ENCODE data around the gene CRABP1. TPM values are rescaled to one million over a fixed set of nuclear protein-coding genes. Genes with fewer than 3 reads are reported as not detected.

CRABP1 gene
- polyA plus RNA-seq, 3 donors: not detected

DNA sequence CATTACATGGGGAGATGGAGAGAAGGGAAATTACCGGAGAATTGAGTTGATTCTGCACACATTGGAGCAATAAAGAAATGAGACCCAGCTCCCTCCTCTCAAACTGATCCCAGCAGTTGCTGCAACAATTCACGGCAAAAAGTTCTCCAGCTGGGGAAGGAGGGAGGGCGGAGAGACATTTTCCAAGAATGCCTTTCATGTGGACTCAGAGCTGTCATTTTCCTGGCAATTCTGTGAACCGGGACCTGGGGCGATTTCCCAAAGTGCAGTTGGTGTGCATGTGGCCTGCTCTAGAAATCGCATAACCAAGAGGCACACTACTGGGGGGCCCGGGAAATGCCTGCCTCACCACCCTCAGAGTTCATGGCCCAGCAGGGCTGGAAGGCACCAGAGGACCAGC is 49.2 kb downstream of the CRABP1 start:
- Mint-ChIP-seq H3K36me3 (no peaks in the 10 kb centered on the region), H3K4me3 (no peak overlapping the region), H3K27ac (no peak overlapping the region), H3K27me3 (ENCODE audit: low read depth in 3 of 3) (peaks cover 0 to 9% (median 5%) of the 10 kb centered on the region in 3 donors), H3K9me3 (peaks cover 0 to 5% (median 2%) of the 10 kb centered on the region in 7 donors), H3K4me1 (peaks cover 5% of the 10 kb centered on the region)
- Histone ChIP-seq H3K36me3 (replicated peaks in 1 of 2; ENCODE audit: control insufficient read depth in 1 of 2, insufficient read depth in 2 of 2, low read length in 2 of 2) (no peaks in the 10 kb centered on the region), H3K4me1 (ENCODE audit: control insufficient read depth in 1 of 2, insufficient read depth in 2 of 2, low read length in 2 of 2) (no peaks in the 10 kb centered on the region), H3K27ac (ENCODE audit: low read depth in 1 of 2, low read length in 2 of 2) (no peak overlapping the region), H4K20me1 (ENCODE audit: insufficient read depth, low read length) (no peaks in the 10 kb centered on the region), H3K79me2 (ENCODE audit: insufficient read depth, low read length) (no peaks in the 10 kb centered on the region), H3K9me3 (replicated peaks in 1 of 2; ENCODE audit: control insufficient read depth in 1 of 2, insufficient read depth in 1 of 2, low read length in 2 of 2) (no peaks in the 10 kb centered on the region), H3K9ac (ENCODE audit: insufficient read depth, low read length, poor library complexity, severe bottlenecking) (no peak overlapping the region), H3K4me3 (replicated peaks in 1 of 3; ENCODE audit: low read depth in 2 of 3, low read length in 3 of 3) (no peak overlapping the region), H2AFZ (ENCODE audit: insufficient read depth, low read depth, low read length, poor library complexity, severe bottlenecking) (no peak overlapping the region), H3K27me3 (ENCODE audit: control insufficient read depth in 2 of 2, insufficient read depth in 2 of 2, low read length in 2 of 2) (no peaks in the 10 kb centered on the region), H3K4me2 (replicated peaks; ENCODE audit: extremely low read depth, low read length, poor library complexity, severe bottlenecking) (no peak overlapping the region)
- WGBS (ENCODE audit: insufficient coverage): 88% methylated on average over 5 of the region's 7 CpGs
- TF ChIP-seq, protein P1, sequence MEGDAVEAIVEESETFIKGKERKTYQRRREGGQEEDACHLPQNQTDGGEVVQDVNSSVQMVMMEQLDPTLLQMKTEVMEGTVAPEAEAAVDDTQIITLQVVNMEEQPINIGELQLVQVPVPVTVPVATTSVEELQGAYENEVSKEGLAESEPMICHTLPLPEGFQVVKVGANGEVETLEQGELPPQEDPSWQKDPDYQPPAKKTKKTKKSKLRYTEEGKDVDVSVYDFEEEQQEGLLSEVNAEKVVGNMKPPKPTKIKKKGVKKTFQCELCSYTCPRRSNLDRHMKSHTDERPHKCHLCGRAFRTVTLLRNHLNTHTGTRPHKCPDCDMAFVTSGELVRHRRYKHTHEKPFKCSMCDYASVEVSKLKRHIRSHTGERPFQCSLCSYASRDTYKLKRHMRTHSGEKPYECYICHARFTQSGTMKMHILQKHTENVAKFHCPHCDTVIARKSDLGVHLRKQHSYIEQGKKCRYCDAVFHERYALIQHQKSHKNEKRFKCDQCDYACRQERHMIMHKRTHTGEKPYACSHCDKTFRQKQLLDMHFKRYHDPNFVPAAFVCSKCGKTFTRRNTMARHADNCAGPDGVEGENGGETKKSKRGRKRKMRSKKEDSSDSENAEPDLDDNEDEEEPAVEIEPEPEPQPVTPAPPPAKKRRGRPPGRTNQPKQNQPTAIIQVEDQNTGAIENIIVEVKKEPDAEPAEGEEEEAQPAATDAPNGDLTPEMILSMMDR (IDR thresholded peaks at IDR 0.05): no peak
- no peak for DNase-seq
- intact Hi-C loops (cut with micrococcal nuclease): no loop called here

DNA sequence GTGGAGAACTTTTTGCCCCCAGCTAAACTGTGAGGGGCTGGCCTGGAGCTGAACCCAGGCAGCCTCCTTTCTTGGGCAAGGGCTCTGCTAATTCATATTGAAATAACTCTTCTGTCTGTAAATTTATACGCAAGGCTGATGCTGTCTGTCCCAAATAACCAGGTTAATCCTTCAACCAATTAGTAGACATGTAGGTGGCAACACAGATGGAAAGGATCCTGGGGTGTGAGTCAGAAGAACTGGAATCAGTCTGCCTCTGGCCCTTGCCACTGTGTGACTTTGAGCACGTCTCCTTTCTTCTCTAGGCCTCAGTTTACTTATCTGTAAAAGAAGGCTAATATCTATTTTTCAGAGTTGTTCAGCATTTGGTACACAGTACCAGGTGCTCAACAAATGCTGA is 49.6 kb downstream of the CRABP1 start:
- Histone ChIP-seq H3K4me2 (replicated peaks; ENCODE audit: extremely low read depth, low read length, poor library complexity, severe bottlenecking) (no peak overlapping the region), H3K79me2 (ENCODE audit: insufficient read depth, low read length) (no peaks in the 10 kb centered on the region), H3K9me3 (replicated peaks in 1 of 2; ENCODE audit: control insufficient read depth in 1 of 2, insufficient read depth in 1 of 2, low read length in 2 of 2) (no peaks in the 10 kb centered on the region), H3K27me3 (ENCODE audit: control insufficient read depth in 2 of 2, insufficient read depth in 2 of 2, low read length in 2 of 2) (no peaks in the 10 kb centered on the region), H4K20me1 (ENCODE audit: insufficient read depth, low read length) (no peaks in the 10 kb centered on the region), H3K36me3 (replicated peaks in 1 of 2; ENCODE audit: control insufficient read depth in 1 of 2, insufficient read depth in 2 of 2, low read length in 2 of 2) (no peaks in the 10 kb centered on the region), H3K4me3 (replicated peaks in 1 of 3; ENCODE audit: low read depth in 2 of 3, low read length in 3 of 3) (no peak overlapping the region), H3K4me1 (ENCODE audit: control insufficient read depth in 1 of 2, insufficient read depth in 2 of 2, low read length in 2 of 2) (no peaks in the 10 kb centered on the region), H2AFZ (ENCODE audit: insufficient read depth, low read depth, low read length, poor library complexity, severe bottlenecking) (no peak overlapping the region), H3K9ac (ENCODE audit: insufficient read depth, low read length, poor library complexity, severe bottlenecking) (no peak overlapping the region), H3K27ac (ENCODE audit: low read depth in 1 of 2, low read length in 2 of 2) (no peak overlapping the region)
- peaks cover 0 to 5% (median 2%) of the 10 kb centered on the region in 7 donors for H3K9me3 Mint-ChIP-seq
- DNase-seq: no peak
- H3K4me3 Mint-ChIP-seq: no peak overlapping the region
- TF ChIP-seq, protein P1 (IDR thresholded peaks at IDR 0.05): no peak
- H3K36me3 Mint-ChIP-seq: no peaks in the 10 kb centered on the region
- H3K4me1 Mint-ChIP-seq: peaks cover 5% of the 10 kb centered on the region
- intact Hi-C loops (cut with micrococcal nuclease): no loop called here
- peaks cover 0 to 8% (median 5%) of the 10 kb centered on the region in 3 donors for H3K27me3 Mint-ChIP-seq (ENCODE audit: low read depth in 3 of 3)
- no CpG with 5 or more reads among the region's 2 CpGs for WGBS (ENCODE audit: insufficient coverage)
- peak overlapping the region in 1 of 7 donors; percentile 2 for H3K27ac Mint-ChIP-seq
